ENCODE data around the gene LRRFIP1.

LRRFIP1 gene

GRCh38 chr2:237623428-237624403 lies 3.7 kb upstream of the LRRFIP1 start:
- DNase-seq: no peak

- DNase-seq: no peak
Measured at GRCh38 chr2:237624565-237624964, 2.8 kb upstream of the LRRFIP1 start.

GRCh38 chr2:237625216-237625705 lies 2.1 kb upstream of the LRRFIP1 start:
- DNase-seq: peak in 1 of 2 donors; percentile 48

- no peak for DNase-seq
Measured at GRCh38 chr2:237625777-237626176, 1.6 kb upstream of the LRRFIP1 start.

GRCh38 chr2:237626813-237627440 lies 460 bp upstream of the LRRFIP1 start:
- no peak for DNase-seq

GRCh38 chr2:237628247-237629187 lies 1.1 kb downstream of the LRRFIP1 start:
- no peak for DNase-seq

- DNase-seq: no peak
Measured at GRCh38 chr2:237629188-237629534, 1.8 kb downstream of the LRRFIP1 start.

- DNase-seq: no peak
Measured at GRCh38 chr2:237629739-237630138, 2.4 kb downstream of the LRRFIP1 start.

GRCh38 chr2:237630216-237631000 lies 3.0 kb downstream of the LRRFIP1 start:
- DNase-seq: no peak

- DNase-seq: no peak
Measured at GRCh38 chr2:237631007-237631785, 3.8 kb downstream of the LRRFIP1 start.

- no peak for DNase-seq
Measured at GRCh38 chr2:237631801-237632585, 4.6 kb downstream of the LRRFIP1 start.

GRCh38 chr2:237633061-237633561 lies 5.7 kb downstream of the LRRFIP1 start:
- DNase-seq: no peak

GRCh38 chr2:237636578-237636977 lies 9.2 kb downstream of the LRRFIP1 start:
- peak in 1 of 2 donors; percentile 8 for DNase-seq

GRCh38 chr2:237637429-237638135 lies 10.2 kb downstream of the LRRFIP1 start:
- no peak for DNase-seq

- no peak for DNase-seq
Measured at GRCh38 chr2:237638176-237638575, 10.8 kb downstream of the LRRFIP1 start.

GRCh38 chr2:237639052-237639835 lies 11.9 kb downstream of the LRRFIP1 start:
- DNase-seq: no peak

GRCh38 chr2:237639836-237640220 lies 12.4 kb downstream of the LRRFIP1 start:
- no peak for DNase-seq

GRCh38 chr2:237640493-237640998 lies 13.2 kb downstream of the LRRFIP1 start:
- no peak for DNase-seq

All from CD4-positive, alpha-beta T cell treated with Interleukin-1 beta for 1 hour (primary cell).